Measurements from ENCODE around the gene AHCYL1. TPM values are rescaled to one million over a fixed set of nuclear protein-coding genes. Genes with fewer than 3 reads are reported as not detected.

Gene AHCYL1
- total and polyA plus RNA-seq, 10 donors, result 16.2 to 65.3 (median 50.0) TPM

- TF ChIP-seq CTCF (IDR thresholded peaks at IDR 0.05 in 8 of 11, conservative IDR thresholded peaks at IDR 0.05 in 3 of 11) (no peak), POLR2AphosphoS5 (IDR thresholded peaks at IDR 0.05) (peak in 2 of 3 donors; percentile 68 to 79), POLR2A (IDR thresholded peaks at IDR 0.05) (no peak)
- H3K4me3 ChIP-seq, result peak overlapping the region in 7 of 8 donors; percentile 8 to 59 (median 24)
- H3K27ac ChIP-seq, result no peak overlapping the region
- peaks cover 23 to 45% (median 32%) of the 10 kb centered on the region in 6 donors for H3K4me1 ChIP-seq
- H3K9me3 ChIP-seq, result no peaks in the 10 kb centered on the region
- peak; percentile 76 for DNase-seq
- 3 to 10% (median 6%) methylated on average over 47 to 68 of the region's 68 CpGs for WGBS, 5 donors
- intact Hi-C loops (cut with DNase I; ENCODE audit: low total_unique reads), result no loop called here
- no peaks in the 10 kb centered on the region for H3K36me3 ChIP-seq
- peaks cover 20 to 88% (median 63%) of the 10 kb centered on the region in 7 donors for H3K27me3 ChIP-seq (replicated peaks in 1 of 7)
Measured at GRCh38 chr1:110068646-110069403, 84.3 kb downstream of the AHCYL1 start.

- WGBS, 5 donors, result 11 to 14% (median 13%) methylated on average over 42 to 64 of the region's 64 CpGs
- Histone ChIP-seq H3K27ac (no peak overlapping the region), H3K9me3 (no peaks in the 10 kb centered on the region), H3K4me1 (peaks cover 23 to 45% (median 32%) of the 10 kb centered on the region in 6 donors), H3K36me3 (no peaks in the 10 kb centered on the region), H3K4me3 (peak overlapping the region in 7 of 8 donors; percentile 8 to 59 (median 24)), H3K27me3 (replicated peaks in 1 of 7) (peaks cover 20 to 88% (median 63%) of the 10 kb centered on the region in 7 donors)
- peak; percentile 74 for DNase-seq
- peak in 1 of 3 donors; percentile 50 for TF ChIP-seq POLR2AphosphoS5 (IDR thresholded peaks at IDR 0.05)
- TF ChIP-seq CTCF (IDR thresholded peaks at IDR 0.05 in 8 of 11, conservative IDR thresholded peaks at IDR 0.05 in 3 of 11), result no peak
- intact Hi-C loops (cut with DNase I; ENCODE audit: low total_unique reads), result no loop called here
Measured at GRCh38 chr1:110069404-110070281, 85.1 kb downstream of the AHCYL1 start.

- H3K4me3 ChIP-seq, result peak overlapping the region in 6 of 8 donors; percentile 9 to 59 (median 25)
- WGBS, 5 donors, result 1 to 3% (median 2%) methylated on average over 16 to 52 of the region's 52 CpGs
- peaks cover 20 to 83% (median 63%) of the 10 kb centered on the region in 7 donors for H3K27me3 ChIP-seq (replicated peaks in 1 of 7)
- no peaks in the 10 kb centered on the region for H3K9me3 ChIP-seq
- DNase-seq, result peak; percentile 56
- no peak overlapping the region for H3K27ac ChIP-seq
- peaks cover 23 to 45% (median 32%) of the 10 kb centered on the region in 6 donors for H3K4me1 ChIP-seq
- H3K36me3 ChIP-seq, result no peaks in the 10 kb centered on the region
- TF ChIP-seq CTCF (IDR thresholded peaks at IDR 0.05 in 8 of 11, conservative IDR thresholded peaks at IDR 0.05 in 3 of 11) (no peak), POLR2A (IDR thresholded peaks at IDR 0.05) (no peak), POLR2AphosphoS5 (IDR thresholded peaks at IDR 0.05) (no peak)
- intact Hi-C loops (cut with DNase I; ENCODE audit: low total_unique reads), result no loop called here
Measured at GRCh38 chr1:110070282-110070669, 85.7 kb downstream of the AHCYL1 start.
